ENCODE data around the gene KCTD7.
"Not testable (repeated sequence)": the region's sequence is repeated elsewhere in the genome, so short reads cannot be mapped to it uniquely, and the experiment has no call there.

Gene KCTD7

DNA sequence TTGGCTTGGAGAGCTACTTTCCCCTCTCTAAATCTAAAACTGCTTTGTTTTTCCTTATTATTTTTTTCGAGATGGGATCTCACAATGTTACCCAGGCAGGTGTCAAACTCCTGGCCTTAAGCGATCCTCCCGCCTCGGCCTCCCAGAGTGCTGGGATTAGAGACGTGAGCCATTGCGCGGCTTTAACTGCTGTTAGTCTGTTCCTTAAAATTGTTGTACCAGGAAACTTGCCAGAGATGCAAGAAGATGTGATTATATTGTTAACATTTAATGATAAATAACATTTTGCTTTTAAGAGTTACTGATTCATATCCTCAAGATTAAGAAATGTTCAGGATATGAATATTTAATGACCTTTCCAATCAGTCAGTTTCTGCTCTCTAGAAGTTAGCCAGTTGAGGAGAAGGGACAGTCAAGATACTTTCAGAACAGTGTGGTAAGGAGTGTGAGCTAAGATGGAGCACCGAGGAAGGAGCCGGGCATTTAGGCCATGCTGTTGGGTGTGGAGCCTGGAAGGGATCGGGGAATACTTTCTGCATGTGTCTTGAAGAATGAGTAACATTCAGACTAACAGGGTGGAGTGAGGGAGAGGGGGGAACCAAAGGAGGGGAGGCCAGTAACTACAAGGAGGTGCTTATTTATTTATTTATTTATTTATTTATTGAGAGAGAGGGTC is 54.6 kb downstream of the KCTD7 start:
- FAIRE-seq = not testable (repeated sequence)

DNA sequence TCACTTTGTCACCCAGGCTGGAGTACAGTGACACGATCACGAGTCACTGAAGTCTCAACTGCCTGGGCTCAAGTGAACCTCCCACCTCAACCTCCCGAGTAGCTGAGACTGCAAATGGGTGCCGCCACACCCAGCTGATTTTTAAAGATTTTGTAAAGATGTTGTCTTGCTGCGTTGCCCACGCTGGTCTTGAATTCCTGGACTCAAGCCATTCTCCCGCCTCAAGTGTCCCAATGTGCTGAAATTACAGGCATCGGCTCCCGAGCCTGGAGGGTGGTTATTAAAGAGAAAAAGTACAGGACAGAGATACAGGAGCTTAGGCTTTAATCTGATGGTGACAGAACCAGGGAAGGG is 55.1 kb downstream of the KCTD7 start:
- no peak for FAIRE-seq

DNA sequence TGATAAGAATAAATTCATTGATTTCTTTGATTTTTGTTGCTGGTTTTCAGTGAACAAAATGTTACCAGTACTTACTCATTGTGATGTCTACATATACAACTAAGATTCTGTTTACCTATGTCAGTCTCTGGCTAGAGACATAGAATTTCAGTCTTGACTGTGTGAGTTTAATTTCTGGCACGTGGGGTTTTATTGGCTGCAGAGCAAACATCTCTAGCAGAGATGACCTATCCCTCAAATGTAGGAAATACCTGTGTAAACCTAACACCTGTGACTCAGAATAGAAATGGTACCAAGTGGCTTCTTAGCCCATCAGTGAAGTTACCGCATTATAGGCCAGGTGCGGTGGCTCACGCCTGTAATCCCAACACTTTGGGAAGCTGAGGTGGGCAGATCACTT is 57.0 kb downstream of the KCTD7 start:
- not testable (repeated sequence) for FAIRE-seq

DNA sequence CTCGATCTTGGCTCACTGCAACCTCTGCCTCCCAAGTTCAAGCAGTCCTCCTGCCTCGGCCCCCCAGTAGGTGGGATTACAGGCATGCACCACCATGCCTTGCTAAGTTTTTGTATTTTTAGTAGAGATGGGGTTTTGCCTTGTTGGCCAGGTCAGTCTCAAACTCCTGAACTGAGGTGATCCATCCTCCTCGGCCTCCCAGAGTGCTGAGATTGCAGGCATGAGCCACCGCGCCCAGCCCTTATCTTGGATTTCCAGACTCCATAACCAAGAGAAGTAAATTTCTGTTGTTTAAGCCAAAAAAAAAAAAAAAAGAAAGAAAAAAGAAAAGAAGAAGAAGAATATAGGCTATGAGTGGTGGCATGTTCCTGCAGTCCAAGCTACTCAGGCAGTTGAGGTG is 58.5 kb downstream of the KCTD7 start:
- FAIRE-seq = no peak

DNA sequence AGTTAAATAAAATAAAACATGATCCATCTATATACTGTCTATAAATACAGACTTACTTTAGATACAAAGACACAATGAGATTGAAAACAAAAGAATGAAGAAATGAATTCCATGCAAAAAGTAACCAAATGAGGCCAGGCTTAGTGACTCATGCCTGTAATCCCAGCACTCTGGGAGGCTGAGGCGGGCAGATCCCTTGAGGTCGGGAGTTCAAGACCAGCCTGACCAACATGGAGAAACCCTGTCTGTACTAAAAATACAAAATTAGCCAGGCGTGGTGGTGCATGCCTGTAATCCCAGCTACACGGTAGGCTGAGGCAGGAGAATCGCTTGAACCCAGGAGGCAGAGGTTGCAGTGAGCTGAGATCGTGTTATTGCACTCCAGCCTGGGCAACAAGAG is 59.0 kb downstream of the KCTD7 start:
- FAIRE-seq = not testable (repeated sequence)

DNA sequence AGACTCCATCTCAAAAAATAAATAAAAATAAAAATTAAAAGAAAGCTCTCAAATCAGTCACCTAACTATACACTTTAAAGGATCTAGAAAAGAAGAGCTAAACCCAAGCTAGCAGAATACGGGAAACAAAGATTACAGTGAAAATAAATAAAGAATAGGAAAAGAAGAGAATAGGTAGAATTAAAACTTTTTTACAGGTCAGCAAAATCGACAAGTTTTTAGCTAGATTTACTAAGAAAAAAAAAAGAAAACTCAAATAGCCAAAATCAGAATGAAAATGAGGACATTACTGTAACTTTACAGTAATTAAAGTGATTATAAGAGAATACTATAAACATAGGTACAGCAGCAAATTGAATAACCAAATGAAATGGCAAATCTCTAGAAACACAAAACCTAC is 60.4 kb downstream of the KCTD7 start:
- FAIRE-seq = no peak

DNA sequence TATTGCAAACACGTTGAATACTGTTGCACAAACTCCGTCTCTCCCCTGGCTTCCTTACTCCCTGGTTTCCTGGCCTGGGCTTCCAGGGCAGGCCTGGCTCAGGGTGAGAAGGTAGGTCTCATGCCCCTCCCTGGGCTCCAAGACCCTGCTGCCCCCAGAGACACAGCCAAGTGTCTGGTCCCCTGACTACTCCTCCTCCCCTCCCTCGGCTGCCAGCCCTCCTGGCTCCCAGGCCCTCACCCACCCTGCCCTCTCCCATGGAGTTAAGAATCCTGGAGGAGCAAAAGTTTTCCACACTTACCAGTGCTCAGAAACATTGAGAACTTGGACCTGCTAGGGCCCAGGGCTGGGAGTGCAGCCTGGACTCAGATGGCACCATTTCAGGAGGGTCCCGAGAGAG is 64.7 kb downstream of the KCTD7 start:
- no peak for FAIRE-seq

Data from endometrium (tissue), 2 donors.